Right cardiac atrium (tissue), 5 donors: ENCODE measurements around the gene TGM3. TPM values are rescaled to one million over a fixed set of nuclear protein-coding genes. Genes with fewer than 3 reads are reported as not detected.

Experiments
- ATAC-seq, 2 donors: fragments of 200-7000 bp; cut with Tn5 transposase; one replicate each; pipeline versions ENCODE4 v1.8.0 to v1.9.1; 2020; ENCODE audit warnings: moderate library complexity in 2 of 2, mild to moderate bottlenecking in 1 of 2
- DNase-seq, 3 donors: peaks; one replicate each; pipeline ENCODE4 v3.0.0-alpha.2; 2020
- H3K27ac ChIP-seq: one replicate; pipeline ENCODE4 v1.5.1; 2013; ENCODE audit warnings: mild to moderate bottlenecking, low read length, control low read depth, moderate library complexity
- H3K27me3 ChIP-seq: one replicate; pipeline ENCODE4 v1.6.1; 2013; ENCODE audit not compliant: control insufficient read depth, insufficient read depth
- H3K4me1 ChIP-seq: one replicate; pipeline ENCODE4 v1.6.1; 2013; ENCODE audit warnings: low read length; ENCODE audit not compliant: control insufficient read depth, insufficient read depth
- H3K4me3 ChIP-seq: one replicate; pipeline ENCODE4 v1.5.1; 2013; ENCODE audit warnings: low read length, control low read depth
- H3K9me3 ChIP-seq: one replicate; pipeline ENCODE4 v1.6.1; 2013; ENCODE audit warnings: low read length; ENCODE audit not compliant: control insufficient read depth
- WGBS: extraction: QIAGEN DNeasy Blood & Tissue Kit; methylation state at CpG from one replicate; pipeline ENCODE4 v1.1.7; 2013; 5-methylcytosine and 5-hydroxymethylcytosine counted together
- intact Hi-C, 4 donors: fragments of 100-400 bp; cut with DNase I; formaldehyde crosslinking; loops; one replicate each; pipeline versions ENCODE4 v1.11.0 to v1.14.0; 2022 to 2023
- long read RNA-seq, 4 donors: library from polyadenylated mRNA; unstranded; transcript quantifications; one replicate each; pipeline ENCODE4 v2.0.0, GENCODE V29; 2020 to 2021
- polyA plus RNA-seq: library from polyadenylated mRNA; stranded (reverse); fragments of 200-250 nt; gene quantifications from one replicate; pipeline ENCODE4 v1.2.3, GENCODE V29; 2013
- total RNA-seq, 4 donors: library from RNA; stranded (reverse); fragmentation: NEBNext Ultra II Directional; extraction: Animal tissue kit (Norgen Biotek cat#: 25700); gene quantifications; one replicate each; pipeline ENCODE4 v1.2.1, GENCODE V29; 2021
- donor health status: healthy with polysubstance abuse.
- donor health status: DM: no; HTN: yes; CAD: no.
- donor health status: DM: no; HTN: no; CAD: no.
- donor health status: DM: no; HTN: yes; CAD: no; lungs with severe emphysema.
- donor health status: DM: yes; HTN: yes; CAD: no.

The TGM3 gene
- total RNA-seq (not detected), polyA plus RNA-seq (0.05 TPM)
- long read RNA-seq, donor 1: 0 reads
- long read RNA-seq, donor 2: 0 reads
- long read RNA-seq, donor 3: 0 reads
- long read RNA-seq, donor 4: 0 reads

- DNase-seq: no peak
- no peaks in the 10 kb centered on the region for H3K4me1 ChIP-seq
- WGBS: 43% methylated on average over 13 of the region's 13 CpGs
- H3K9me3 ChIP-seq: no peaks in the 10 kb centered on the region
- ATAC-seq: no peak
- H3K27ac ChIP-seq: no peak within 1 kb of the TSS
- no peaks in the 10 kb centered on the region for H3K27me3 ChIP-seq
- H3K4me3 ChIP-seq: no peak within 1 kb of the TSS
- intact Hi-C loops: no loop called here
Observed at GRCh38 chr20:2295886-2296515, at the start of gene TGM3. Gene TGM3 (plus strand): TSS chr20:2296001. CDS start chr20:2296064, 63 bp downstream.

GRCh38 chr20:2246069-2246491 lies 49.7 kb upstream of the TGM3 start:
- ATAC-seq: no peak

GRCh38 chr20:2248837-2249236 lies 47.0 kb upstream of the TGM3 start:
- no peak overlapping the region for H3K27ac ChIP-seq
- peaks cover 3% of the 10 kb centered on the region for H3K27me3 ChIP-seq
- WGBS: 93% methylated on average over 5 of the region's 5 CpGs
- H3K4me3 ChIP-seq: no peak overlapping the region
- intact Hi-C loops: no loop called here
- DNase-seq: no peak
- ATAC-seq: no peak
- no peaks in the 10 kb centered on the region for H3K9me3 ChIP-seq
- H3K4me1 ChIP-seq: no peaks in the 10 kb centered on the region

More at GRCh38 chr20:2246069-2246491, 49.7 kb upstream of the TGM3 start:
- no peak for DNase-seq
- Histone ChIP-seq H3K27me3 (peaks cover 3% of the 10 kb centered on the region), H3K9me3 (no peaks in the 10 kb centered on the region), H3K4me3 (no peak overlapping the region), H3K27ac (no peak overlapping the region), H3K4me1 (no peaks in the 10 kb centered on the region)
- 46% methylated on average over 3 of the region's 3 CpGs for WGBS
- intact Hi-C loops: no loop called here

GRCh38 chr20:2249935-2250334 lies 45.9 kb upstream of the TGM3 start:
- ATAC-seq (no peak), DNase-seq (no peak)
- 63% methylated on average over 3 of the region's 3 CpGs for WGBS
- intact Hi-C loops: no loop called here
- no peak overlapping the region for H3K4me3 ChIP-seq
- no peaks in the 10 kb centered on the region for H3K9me3 ChIP-seq
- H3K4me1 ChIP-seq: no peaks in the 10 kb centered on the region
- H3K27ac ChIP-seq: no peak overlapping the region
- H3K27me3 ChIP-seq: peaks cover 3% of the 10 kb centered on the region

GRCh38 chr20:2252419-2252997 lies 43.3 kb upstream of the TGM3 start:
- intact Hi-C loops: no loop called here
- ATAC-seq: no peak
- H3K4me3 ChIP-seq: no peak overlapping the region

GRCh38 chr20:2253256-2253655 lies 42.5 kb upstream of the TGM3 start:
- H3K27ac ChIP-seq: no peak overlapping the region
- 92% methylated on average over 10 of the region's 10 CpGs for WGBS
- no peak for ATAC-seq
- no peak overlapping the region for H3K4me3 ChIP-seq
- DNase-seq: no peak
- no peaks in the 10 kb centered on the region for H3K4me1 ChIP-seq
- no peaks in the 10 kb centered on the region for H3K27me3 ChIP-seq
- intact Hi-C loops: no loop called here
- H3K9me3 ChIP-seq: no peaks in the 10 kb centered on the region

More at GRCh38 chr20:2252419-2252997, 43.3 kb upstream of the TGM3 start:
- 59% methylated on average over 6 of the region's 6 CpGs for WGBS
- Histone ChIP-seq H3K9me3 (no peaks in the 10 kb centered on the region), H3K4me1 (no peaks in the 10 kb centered on the region), H3K27me3 (no peaks in the 10 kb centered on the region), H3K27ac (no peak overlapping the region)
- no peak for DNase-seq

- WGBS: 74% methylated on average over 1 of the region's 1 CpG
- DNase-seq: no peak
- Histone ChIP-seq H3K4me3 (no peak overlapping the region), H3K27ac (no peak overlapping the region), H3K4me1 (no peaks in the 10 kb centered on the region), H3K27me3 (no peaks in the 10 kb centered on the region), H3K9me3 (no peaks in the 10 kb centered on the region)
- intact Hi-C loops: no loop called here
- no peak for ATAC-seq
Observed at GRCh38 chr20:2254333-2254732, 41.5 kb upstream of the TGM3 start.

GRCh38 chr20:2255926-2256531 lies 39.8 kb upstream of the TGM3 start:
- peak in 1 of 3 donors; percentile 46 for DNase-seq
- H3K27ac ChIP-seq: no peak overlapping the region
- H3K4me3 ChIP-seq: no peak overlapping the region
- no peaks in the 10 kb centered on the region for H3K27me3 ChIP-seq
- WGBS: 57% methylated on average over 9 of the region's 9 CpGs
- intact Hi-C loops: no loop called here
- ATAC-seq: no peak
- H3K9me3 ChIP-seq: no peaks in the 10 kb centered on the region
- no peaks in the 10 kb centered on the region for H3K4me1 ChIP-seq

GRCh38 chr20:2259731-2260130 lies 36.1 kb upstream of the TGM3 start:
- 71% methylated on average over 6 of the region's 6 CpGs for WGBS
- intact Hi-C loops: no loop called here
- no peak overlapping the region for H3K4me3 ChIP-seq
- ATAC-seq (no peak), DNase-seq (no peak)
- H3K4me1 ChIP-seq: no peaks in the 10 kb centered on the region
- H3K27ac ChIP-seq: no peak overlapping the region
- no peaks in the 10 kb centered on the region for H3K9me3 ChIP-seq
- no peaks in the 10 kb centered on the region for H3K27me3 ChIP-seq

GRCh38 chr20:2260250-2260649 lies 35.6 kb upstream of the TGM3 start:
- H3K4me1 ChIP-seq: no peaks in the 10 kb centered on the region

GRCh38 chr20:2261046-2261485 lies 34.7 kb upstream of the TGM3 start:
- DNase-seq (no peak), ATAC-seq (peak in 1 of 2 donors; percentile 24)
- Histone ChIP-seq H3K4me1 (no peaks in the 10 kb centered on the region), H3K9me3 (no peaks in the 10 kb centered on the region), H3K27me3 (no peaks in the 10 kb centered on the region), H3K27ac (no peak overlapping the region), H3K4me3 (no peak overlapping the region)
- intact Hi-C loops: no loop called here
- 48% methylated on average over 8 of the region's 8 CpGs for WGBS

More at GRCh38 chr20:2260250-2260649, 35.6 kb upstream of the TGM3 start:
- intact Hi-C loops: no loop called here
- DNase-seq: no peak
- WGBS: 85% methylated on average over 9 of the region's 9 CpGs
- H3K27me3 ChIP-seq: no peaks in the 10 kb centered on the region
- ATAC-seq: no peak
- no peaks in the 10 kb centered on the region for H3K9me3 ChIP-seq
- H3K4me3 ChIP-seq: no peak overlapping the region
- no peak overlapping the region for H3K27ac ChIP-seq
